WERI-Rb-1 (cell line): ENCODE measurements around the gene CMTM2.
"Not testable (repeated sequence)": the region's sequence is repeated elsewhere in the genome, so short reads cannot be mapped to it uniquely, and the experiment has no call there.

Experiments
- DNase-seq: peaks from one replicate; pipeline ENCODE4 v3.0.0-alpha.2; 2020
- H3K27ac ChIP-seq: fragments of 250-450 bp; sonication (Bioruptor Pico); 2 replicates; pipeline ENCODE4 v1.5.1; 2020; ENCODE audit warnings: mild to moderate bottlenecking, moderate library complexity
- H3K27me3 ChIP-seq: fragments of 250-450 bp; sonication (Bioruptor Pico); 2 replicates; pipeline ENCODE4 v1.5.1; 2021; ENCODE audit warnings: mild to moderate bottlenecking, low read depth, moderate library complexity; ENCODE audit not compliant: insufficient read depth, severe bottlenecking
- H3K36me3 ChIP-seq: fragments of 250-450 bp; sonication (Bioruptor Pico); 2 replicates; pipeline ENCODE4 v1.5.1; 2020; ENCODE audit warnings: mild to moderate bottlenecking, moderate library complexity
- H3K4me3 ChIP-seq: 2 replicates; pipeline ENCODE4 v1.5.1; 2011; ENCODE audit warnings: low read depth, mild to moderate bottlenecking, control low read depth, low read length
- H3K9me3 ChIP-seq: fragments of 250-450 bp; sonication (Bioruptor Pico); 2 replicates; pipeline ENCODE4 v1.5.1; 2021; ENCODE audit warnings: mild to moderate bottlenecking, moderate library complexity; ENCODE audit not compliant: severe bottlenecking
- CTCF ChIP-seq: IDR thresholded peaks from 2 replicates; pipeline ENCODE4 v1.5.1; 2011; ENCODE audit warnings: low read depth, mild to moderate bottlenecking, control low read depth, inconsistent platforms, low read length

Gene CMTM2

GRCh38 chr16:66621973-66622372, 42.7 kb downstream of the CMTM2 start:
- peaks cover 13% of the 10 kb centered on the region for H3K36me3 ChIP-seq
- no peak overlapping the region for H3K4me3 ChIP-seq
- H3K9me3 ChIP-seq: no peaks in the 10 kb centered on the region
- no peak overlapping the region for H3K27ac ChIP-seq
- no peak for TF ChIP-seq CTCF
- no peak for DNase-seq
- H3K27me3 ChIP-seq: no peaks in the 10 kb centered on the region

GRCh38 chr16:66622863-66623262, 43.6 kb downstream of the CMTM2 start:
- H3K27ac ChIP-seq: no peak overlapping the region
- TF ChIP-seq CTCF: no peak
- no peak overlapping the region for H3K4me3 ChIP-seq
- DNase-seq: no peak
- H3K9me3 ChIP-seq: no peaks in the 10 kb centered on the region
- H3K36me3 ChIP-seq: peaks cover 13% of the 10 kb centered on the region
- no peaks in the 10 kb centered on the region for H3K27me3 ChIP-seq

GRCh38 chr16:66623755-66624154, 44.5 kb downstream of the CMTM2 start:
- Histone ChIP-seq H3K36me3 (peaks cover 10% of the 10 kb centered on the region), H3K4me3 (no peak overlapping the region), H3K27ac (no peak overlapping the region), H3K27me3 (no peaks in the 10 kb centered on the region), H3K9me3 (no peaks in the 10 kb centered on the region)
- TF ChIP-seq CTCF: no peak
- DNase-seq: no peak

- not testable (repeated sequence) for H3K36me3 ChIP-seq, H3K9me3 ChIP-seq, H3K27ac ChIP-seq, DNase-seq, H3K4me3 ChIP-seq, H3K27me3 ChIP-seq
Observed at GRCh38 chr16:66627611-66628378, 48.5 kb downstream of the CMTM2 start.

GRCh38 chr16:66629856-66630255, 50.6 kb downstream of the CMTM2 start:
- no peak overlapping the region for H3K27ac ChIP-seq
- no peak for DNase-seq
- no peak for TF ChIP-seq CTCF
- H3K36me3 ChIP-seq: no peaks in the 10 kb centered on the region; the same call in none of the 2 replicates
- no peaks in the 10 kb centered on the region for H3K27me3 ChIP-seq
- no peaks in the 10 kb centered on the region for H3K9me3 ChIP-seq
- no peak overlapping the region for H3K4me3 ChIP-seq

- not testable (repeated sequence) for H3K27me3 ChIP-seq, H3K9me3 ChIP-seq, DNase-seq, H3K36me3 ChIP-seq, H3K4me3 ChIP-seq, H3K27ac ChIP-seq
Observed at GRCh38 chr16:66630561-66631260, 51.4 kb downstream of the CMTM2 start.

- H3K27me3 ChIP-seq, H3K4me3 ChIP-seq, H3K36me3 ChIP-seq, H3K27ac ChIP-seq, DNase-seq, H3K9me3 ChIP-seq: not testable (repeated sequence)
Observed at GRCh38 chr16:66631558-66631957, 52.3 kb downstream of the CMTM2 start.
